GM12878 (cell line): ENCODE measurements around the gene PRSS1.
"Not testable (repeated sequence)": the region's sequence is repeated elsewhere in the genome, so short reads cannot be mapped to it uniquely, and the experiment has no call there.

Experiments used
- ATF7 ChIP-seq: fragments of 450-650 bp; IDR thresholded peaks from 2 replicates; pipeline ENCODE4 v1.6.1; 2016; ENCODE audit warnings: low read depth, mild to moderate bottlenecking
- CBFB ChIP-seq: IDR thresholded peaks from 2 replicates; pipeline ENCODE4 v1.6.1; 2016; ENCODE audit warnings: antibody characterized with exemption, low read depth
- EP300 ChIP-seq, 2 experiments: fragments of 150-350 bp in 1 of 2; IDR thresholded peaks; 2 replicates each; pipeline ENCODE4 v1.6.1; 2011 to 2012; ENCODE audit warnings: low read depth in 2 of 2, low read length in 2 of 2, borderline replicate concordance in 1 of 2, improper control_type of control experiment in 1 of 2, inconsistent platforms in 1 of 2; ENCODE audit not compliant: control insufficient read depth in 1 of 2
- IKZF2 ChIP-seq, 2 experiments: fragments of 450-650 bp; IDR thresholded peaks; 2 replicates each; pipeline ENCODE4 v1.6.1; 2017; ENCODE audit warnings: mild to moderate bottlenecking in 2 of 2, moderate library complexity in 2 of 2
- KDM1A ChIP-seq: fragments of 200-600 bp; sonication (generic); IDR thresholded peaks from 2 replicates; pipeline ENCODE4 v1.6.1; 2016; ENCODE audit warnings: borderline replicate concordance
- POLR2A ChIP-seq: IDR thresholded peaks from 2 replicates; pipeline ENCODE4 v1.6.1; 2011; ENCODE audit warnings: low read depth, mild to moderate bottlenecking, low read length
- RAD51 ChIP-seq: fragments of 450-650 bp; IDR thresholded peaks from 2 replicates; pipeline ENCODE4 v1.6.1; 2016; ENCODE audit warnings: moderate library complexity, mild to moderate bottlenecking, inconsistent platforms
- TCF12 ChIP-seq: IDR thresholded peaks from 2 replicates; pipeline ENCODE4 v1.6.1; 2011; ENCODE audit warnings: low read depth, mild to moderate bottlenecking, low read length
- TF ChIP-seq, protein P1 (sequence below): fragments of 450-650 bp; formaldehyde crosslinking; IDR thresholded peaks from 2 replicates; pipeline ENCODE4 v1.4.0; 2020; ENCODE audit warnings: mild to moderate bottlenecking, moderate library complexity
- TF ChIP-seq, protein P2 (sequence below), 3 experiments: IDR thresholded peaks in 2 of 3; conservative IDR thresholded peaks in 1 of 3; 2 replicates each; pipeline ENCODE4 v1.5.1; 2011; ENCODE audit warnings: low read depth in 3 of 3, low read length in 3 of 3, mild to moderate bottlenecking in 3 of 3, control low read depth in 2 of 3, moderate library complexity in 2 of 3, inconsistent platforms in 1 of 3, mixed read lengths in 1 of 3; ENCODE audit not compliant: control insufficient read depth in 2 of 3, insufficient read depth in 1 of 3; ENCODE audit errors: extremely low read depth in 1 of 3
- TF ChIP-seq, protein P3 (sequence below): fragments of 450-650 bp; IDR thresholded peaks from 2 replicates; pipeline ENCODE4 v1.6.1; 2014; ENCODE audit warnings: mild to moderate bottlenecking

DNA sequence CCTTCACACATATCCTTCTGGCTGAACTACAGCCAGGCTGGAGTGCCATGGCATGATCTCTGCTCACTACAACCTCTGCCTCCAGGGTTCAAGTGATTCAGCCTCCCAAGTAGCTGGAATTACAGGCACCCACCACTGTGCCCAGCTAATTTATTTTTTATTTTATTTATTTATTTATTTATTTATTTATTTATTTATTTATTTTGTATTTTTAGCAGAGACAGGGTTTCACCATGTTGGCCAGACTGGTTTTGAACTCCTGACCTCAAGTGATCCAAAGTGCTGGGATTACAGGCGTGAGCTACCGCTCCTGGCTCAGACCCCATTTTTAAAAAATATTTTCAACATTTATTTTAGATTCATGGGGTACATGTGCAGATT, 27.6 kb downstream of the PRSS1 start:
- not testable (repeated sequence) for TF ChIP-seq KDM1A; RAD51; IKZF2 (IDR thresholded peaks at IDR 0.05); TCF12; ATF7; EP300 (IDR thresholded peaks at IDR 0.05; ENCODE audit: borderline replicate concordance in 1 of 2, control insufficient read depth in 1 of 2, low read depth in 2 of 2, low read length in 2 of 2); POLR2A; CBFB
- TF ChIP-seq, protein P1, sequence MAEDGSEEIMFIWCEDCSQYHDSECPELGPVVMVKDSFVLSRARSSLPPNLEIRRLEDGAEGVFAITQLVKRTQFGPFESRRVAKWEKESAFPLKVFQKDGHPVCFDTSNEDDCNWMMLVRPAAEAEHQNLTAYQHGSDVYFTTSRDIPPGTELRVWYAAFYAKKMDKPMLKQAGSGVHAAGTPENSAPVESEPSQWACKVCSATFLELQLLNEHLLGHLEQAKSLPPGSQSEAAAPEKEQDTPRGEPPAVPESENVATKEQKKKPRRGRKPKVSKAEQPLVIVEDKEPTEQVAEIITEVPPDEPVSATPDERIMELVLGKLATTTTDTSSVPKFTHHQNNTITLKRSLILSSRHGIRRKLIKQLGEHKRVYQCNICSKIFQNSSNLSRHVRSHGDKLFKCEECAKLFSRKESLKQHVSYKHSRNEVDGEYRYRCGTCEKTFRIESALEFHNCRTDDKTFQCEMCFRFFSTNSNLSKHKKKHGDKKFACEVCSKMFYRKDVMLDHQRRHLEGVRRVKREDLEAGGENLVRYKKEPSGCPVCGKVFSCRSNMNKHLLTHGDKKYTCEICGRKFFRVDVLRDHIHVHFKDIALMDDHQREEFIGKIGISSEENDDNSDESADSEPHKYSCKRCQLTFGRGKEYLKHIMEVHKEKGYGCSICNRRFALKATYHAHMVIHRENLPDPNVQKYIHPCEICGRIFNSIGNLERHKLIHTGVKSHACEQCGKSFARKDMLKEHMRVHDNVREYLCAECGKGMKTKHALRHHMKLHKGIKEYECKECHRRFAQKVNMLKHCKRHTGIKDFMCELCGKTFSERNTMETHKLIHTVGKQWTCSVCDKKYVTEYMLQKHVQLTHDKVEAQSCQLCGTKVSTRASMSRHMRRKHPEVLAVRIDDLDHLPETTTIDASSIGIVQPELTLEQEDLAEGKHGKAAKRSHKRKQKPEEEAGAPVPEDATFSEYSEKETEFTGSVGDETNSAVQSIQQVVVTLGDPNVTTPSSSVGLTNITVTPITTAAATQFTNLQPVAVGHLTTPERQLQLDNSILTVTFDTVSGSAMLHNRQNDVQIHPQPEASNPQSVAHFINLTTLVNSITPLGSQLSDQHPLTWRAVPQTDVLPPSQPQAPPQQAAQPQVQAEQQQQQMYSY = not testable (repeated sequence)
- TF ChIP-seq, protein P2, sequence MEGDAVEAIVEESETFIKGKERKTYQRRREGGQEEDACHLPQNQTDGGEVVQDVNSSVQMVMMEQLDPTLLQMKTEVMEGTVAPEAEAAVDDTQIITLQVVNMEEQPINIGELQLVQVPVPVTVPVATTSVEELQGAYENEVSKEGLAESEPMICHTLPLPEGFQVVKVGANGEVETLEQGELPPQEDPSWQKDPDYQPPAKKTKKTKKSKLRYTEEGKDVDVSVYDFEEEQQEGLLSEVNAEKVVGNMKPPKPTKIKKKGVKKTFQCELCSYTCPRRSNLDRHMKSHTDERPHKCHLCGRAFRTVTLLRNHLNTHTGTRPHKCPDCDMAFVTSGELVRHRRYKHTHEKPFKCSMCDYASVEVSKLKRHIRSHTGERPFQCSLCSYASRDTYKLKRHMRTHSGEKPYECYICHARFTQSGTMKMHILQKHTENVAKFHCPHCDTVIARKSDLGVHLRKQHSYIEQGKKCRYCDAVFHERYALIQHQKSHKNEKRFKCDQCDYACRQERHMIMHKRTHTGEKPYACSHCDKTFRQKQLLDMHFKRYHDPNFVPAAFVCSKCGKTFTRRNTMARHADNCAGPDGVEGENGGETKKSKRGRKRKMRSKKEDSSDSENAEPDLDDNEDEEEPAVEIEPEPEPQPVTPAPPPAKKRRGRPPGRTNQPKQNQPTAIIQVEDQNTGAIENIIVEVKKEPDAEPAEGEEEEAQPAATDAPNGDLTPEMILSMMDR (IDR thresholded peaks at IDR 0.05 in 2 of 3, conservative IDR thresholded peaks at IDR 0.05 in 1 of 3; ENCODE audit: control insufficient read depth in 2 of 3, extremely low read depth in 1 of 3, insufficient read depth in 1 of 3, low read depth in 3 of 3, low read length in 3 of 3) = not testable (repeated sequence)
- TF ChIP-seq, protein P3, sequence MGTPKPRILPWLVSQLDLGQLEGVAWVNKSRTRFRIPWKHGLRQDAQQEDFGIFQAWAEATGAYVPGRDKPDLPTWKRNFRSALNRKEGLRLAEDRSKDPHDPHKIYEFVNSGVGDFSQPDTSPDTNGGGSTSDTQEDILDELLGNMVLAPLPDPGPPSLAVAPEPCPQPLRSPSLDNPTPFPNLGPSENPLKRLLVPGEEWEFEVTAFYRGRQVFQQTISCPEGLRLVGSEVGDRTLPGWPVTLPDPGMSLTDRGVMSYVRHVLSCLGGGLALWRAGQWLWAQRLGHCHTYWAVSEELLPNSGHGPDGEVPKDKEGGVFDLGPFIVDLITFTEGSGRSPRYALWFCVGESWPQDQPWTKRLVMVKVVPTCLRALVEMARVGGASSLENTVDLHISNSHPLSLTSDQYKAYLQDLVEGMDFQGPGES = not testable (repeated sequence)
